Left lung (tissue), 14 donors: ENCODE data around the gene DTWD2. TPM values are rescaled to one million over a fixed set of nuclear protein-coding genes. Genes with fewer than 3 reads are reported as not detected.

ENCODE experiments used
- ATAC-seq: fragments of 200-7000 bp; cut with Tn5 transposase; one replicate; pipeline ENCODE4 v1.9.1; 2020; ENCODE audit warnings: moderate library complexity
- DNase-seq, 4 donors: peaks; one replicate each; pipeline ENCODE4 v3.0.0-alpha.2; 2013 to 2020
- H3K27ac ChIP-seq, 2 donors: fragments of 200-600 bp; sonication (generic) in 1 of 2; one replicate each; pipeline versions ENCODE4 v1.5.0 to v1.8.0; 2020 to 2021
- H3K27me3 ChIP-seq, 2 donors: fragments of 200-600 bp; sonication (generic) in 1 of 2; one replicate each; pipeline versions ENCODE4 v1.5.0 to v1.8.0; 2020 to 2021
- H3K36me3 ChIP-seq, 2 donors: fragments of 200-600 bp; sonication (generic) in 1 of 2; one replicate each; pipeline versions ENCODE4 v1.5.0 to v1.8.0; 2020 to 2021
- H3K4me1 ChIP-seq, 2 donors: fragments of 200-600 bp; one replicate each; pipeline ENCODE4 v1.8.0; 2021
- H3K4me3 ChIP-seq, 2 donors: fragments of 200-600 bp; sonication (generic) in 1 of 2; one replicate each; pipeline versions ENCODE4 v1.5.0 to v1.8.0; 2020 to 2021; ENCODE audit warnings: mild to moderate bottlenecking in 1 of 2
- H3K9me3 ChIP-seq, 2 donors: fragments of 200-600 bp; sonication (generic) in 1 of 2; one replicate each; pipeline versions ENCODE4 v1.5.0 to v1.8.0; 2020 to 2021
- intact Hi-C, 2 donors: fragments of 100-400 bp; cut with DNase I; formaldehyde crosslinking; loops; one replicate each; pipeline versions ENCODE4 v1.11.2 to v1.14.2; 2022
- long read RNA-seq, 12 donors: library from polyadenylated mRNA in 2 of 12; unstranded in 2 of 12; transcript quantifications; one replicate each; pipeline ENCODE4 v2.0.0 and lab custom pipeline, GENCODE V29; 2019 to 2026
- polyA plus RNA-seq, 6 donors: library from polyadenylated mRNA; unstranded; fragments of 120-200 nt; gene quantifications; one replicate each; pipeline ENCODE4 v1.2.1, GENCODE V29; 2013; ENCODE audit not compliant: insufficient read length in 6 of 6
- total RNA-seq, 2 donors: library from RNA; stranded (reverse); fragmentation: NEBNext Ultra II Directional; extraction: Animal tissue kit (Norgen Biotek cat#: 25700); gene quantifications; one replicate each; pipeline ENCODE4 v1.2.1, GENCODE V29; 2021
- TF ChIP-seq, protein P1 (sequence below), 2 donors: fragments of 200-600 bp; sonication (generic) in 1 of 2; IDR thresholded peaks; one replicate each; pipeline versions ENCODE4 v1.5.0 to v1.8.0; 2021; ENCODE audit warnings: antibody characterized with exemption in 2 of 2
- donor health status: DM: no; HTN: yes; CAD: no.
- donor health status: DM: no; HTN: no; CAD: no.

DTWD2 gene, protein sequence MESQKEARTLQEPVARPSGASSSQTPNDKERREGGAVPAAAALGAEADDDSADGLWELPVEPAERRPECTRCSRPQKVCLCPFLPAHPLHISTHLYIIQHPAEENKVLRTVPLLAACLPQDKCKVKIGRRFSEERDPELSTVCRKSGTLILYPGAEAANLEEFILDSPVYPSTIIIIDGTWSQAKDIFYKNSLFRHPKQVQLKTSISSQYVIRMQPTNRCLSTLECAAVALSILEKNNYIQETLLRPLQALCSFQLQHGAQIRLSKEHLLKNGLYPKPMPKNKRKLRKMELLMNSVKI
- total RNA-seq: 1 to 10 TPM; 4.9 to 6.7 TPM
- 1 to 10 TPM; 5.5 to 8.5 (median 7.3) TPM for polyA plus RNA-seq
- long read RNA-seq, donor 1, partial matches to known transcripts: 1,576 of 1,577 reads
- long read RNA-seq, donor 1, other reads (novel, unspliced or antisense): 0 of 1,577 reads
- long read RNA-seq, donor 2, partial matches to known transcripts: 16 of 19 reads
- long read RNA-seq, donor 2, other reads (novel, unspliced or antisense): 0 of 19 reads
- long read RNA-seq, donor 3, partial matches to known transcripts: 0 of 1 reads
- long read RNA-seq, donor 3, other reads (novel, unspliced or antisense): 0 of 1 reads
- long read RNA-seq, donor 4, full-length matches to known transcripts: 2 of 5 reads
- long read RNA-seq, donor 4, partial matches to known transcripts: 1 of 5 reads
- long read RNA-seq, donor 4, other reads (novel, unspliced or antisense): 2 of 5 reads
- long read RNA-seq, donor 5, full-length matches to known transcripts: 4 of 1,039 reads
- long read RNA-seq, donor 5, partial matches to known transcripts: 1,035 of 1,039 reads
- long read RNA-seq, donor 5, other reads (novel, unspliced or antisense): 0 of 1,039 reads
- long read RNA-seq, donor 6: 0 reads
- long read RNA-seq, donor 7, partial matches to known transcripts: 0 of 2 reads
- long read RNA-seq, donor 7, other reads (novel, unspliced or antisense): 0 of 2 reads
- long read RNA-seq, donor 8, transcript DTWD2-203 (6 exons, 2,307 nt): major isoform, 5 of 5 reads
- long read RNA-seq, donor 8, partial matches to known transcripts: 0 of 5 reads
- long read RNA-seq, donor 8, other reads (novel, unspliced or antisense): 0 of 5 reads
- long read RNA-seq, donor 9: 0 reads
- long read RNA-seq, donor 10: 0 reads
- long read RNA-seq, donor 11, full-length matches to known transcripts: 4 of 9 reads
- long read RNA-seq, donor 11, partial matches to known transcripts: 0 of 9 reads
- long read RNA-seq, donor 11, other reads (novel, unspliced or antisense): 5 of 9 reads
- long read RNA-seq, donor 12: 0 reads

DNA sequence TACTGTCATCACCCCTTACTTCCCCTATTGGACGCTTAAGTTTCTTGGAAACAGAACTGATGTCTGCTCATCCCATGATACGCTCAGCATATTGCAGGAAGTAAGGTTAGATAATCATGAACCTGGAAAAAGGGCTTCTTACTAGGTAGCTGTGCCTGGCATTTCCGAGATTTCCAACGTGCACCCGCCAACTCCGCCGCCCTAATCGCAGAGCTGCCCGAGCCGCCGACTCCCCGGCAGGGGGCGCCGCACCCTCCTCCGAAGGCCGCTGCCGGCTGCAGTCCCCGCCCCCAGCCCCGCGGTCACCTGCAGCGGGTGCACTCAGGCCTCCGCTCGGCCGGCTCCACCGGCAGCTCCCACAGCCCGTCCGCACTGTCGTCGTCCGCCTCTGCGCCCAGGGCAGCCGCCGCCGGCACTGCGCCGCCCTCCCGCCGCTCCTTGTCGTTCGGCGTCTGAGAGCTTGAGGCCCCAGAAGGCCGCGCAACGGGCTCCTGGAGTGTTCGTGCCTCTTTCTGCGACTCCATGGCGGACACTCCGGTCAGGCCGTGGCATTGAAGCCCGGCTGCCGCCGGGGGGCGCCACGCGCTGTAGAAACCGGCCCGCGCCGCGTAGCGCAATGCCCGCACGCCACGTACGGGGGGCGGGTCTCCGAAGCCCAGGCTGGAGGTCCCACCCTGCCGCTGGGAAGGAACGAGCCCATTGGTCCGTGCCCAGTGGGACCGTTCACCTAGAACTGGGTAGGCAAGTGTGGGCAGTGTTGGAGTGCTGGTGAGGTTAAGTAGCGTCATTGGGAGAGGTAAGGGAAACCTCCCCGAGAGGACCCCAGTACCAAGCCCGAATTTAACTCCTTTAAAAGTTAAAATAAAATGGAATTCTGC, at the start of gene DTWD2:
TSS of gene DTWD2 (minus strand) at position 560 of the 878 bp plus-strand sequence. CDS start at position 524, 36 bp downstream.
- DNase-seq (peak; percentile 93 to 99 (median 96)), ATAC-seq (peak; percentile 99)
- TF ChIP-seq, protein P1, sequence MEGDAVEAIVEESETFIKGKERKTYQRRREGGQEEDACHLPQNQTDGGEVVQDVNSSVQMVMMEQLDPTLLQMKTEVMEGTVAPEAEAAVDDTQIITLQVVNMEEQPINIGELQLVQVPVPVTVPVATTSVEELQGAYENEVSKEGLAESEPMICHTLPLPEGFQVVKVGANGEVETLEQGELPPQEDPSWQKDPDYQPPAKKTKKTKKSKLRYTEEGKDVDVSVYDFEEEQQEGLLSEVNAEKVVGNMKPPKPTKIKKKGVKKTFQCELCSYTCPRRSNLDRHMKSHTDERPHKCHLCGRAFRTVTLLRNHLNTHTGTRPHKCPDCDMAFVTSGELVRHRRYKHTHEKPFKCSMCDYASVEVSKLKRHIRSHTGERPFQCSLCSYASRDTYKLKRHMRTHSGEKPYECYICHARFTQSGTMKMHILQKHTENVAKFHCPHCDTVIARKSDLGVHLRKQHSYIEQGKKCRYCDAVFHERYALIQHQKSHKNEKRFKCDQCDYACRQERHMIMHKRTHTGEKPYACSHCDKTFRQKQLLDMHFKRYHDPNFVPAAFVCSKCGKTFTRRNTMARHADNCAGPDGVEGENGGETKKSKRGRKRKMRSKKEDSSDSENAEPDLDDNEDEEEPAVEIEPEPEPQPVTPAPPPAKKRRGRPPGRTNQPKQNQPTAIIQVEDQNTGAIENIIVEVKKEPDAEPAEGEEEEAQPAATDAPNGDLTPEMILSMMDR (IDR thresholded peaks at IDR 0.05): peak; percentile 93
- H3K4me1 ChIP-seq: peaks cover 3 to 6% of the 10 kb centered on the region in 2 donors
- peak within 1 kb of the TSS; percentile 45 to 60 for H3K4me3 ChIP-seq
- no peaks in the 10 kb centered on the region for H3K9me3 ChIP-seq
- intact Hi-C loops: no loop called here
- no peaks in the 10 kb centered on the region for H3K27me3 ChIP-seq
- peak within 1 kb of the TSS; percentile 93 to 96 for H3K27ac ChIP-seq
- H3K36me3 ChIP-seq: no peaks in the 10 kb centered on the region

DNA sequence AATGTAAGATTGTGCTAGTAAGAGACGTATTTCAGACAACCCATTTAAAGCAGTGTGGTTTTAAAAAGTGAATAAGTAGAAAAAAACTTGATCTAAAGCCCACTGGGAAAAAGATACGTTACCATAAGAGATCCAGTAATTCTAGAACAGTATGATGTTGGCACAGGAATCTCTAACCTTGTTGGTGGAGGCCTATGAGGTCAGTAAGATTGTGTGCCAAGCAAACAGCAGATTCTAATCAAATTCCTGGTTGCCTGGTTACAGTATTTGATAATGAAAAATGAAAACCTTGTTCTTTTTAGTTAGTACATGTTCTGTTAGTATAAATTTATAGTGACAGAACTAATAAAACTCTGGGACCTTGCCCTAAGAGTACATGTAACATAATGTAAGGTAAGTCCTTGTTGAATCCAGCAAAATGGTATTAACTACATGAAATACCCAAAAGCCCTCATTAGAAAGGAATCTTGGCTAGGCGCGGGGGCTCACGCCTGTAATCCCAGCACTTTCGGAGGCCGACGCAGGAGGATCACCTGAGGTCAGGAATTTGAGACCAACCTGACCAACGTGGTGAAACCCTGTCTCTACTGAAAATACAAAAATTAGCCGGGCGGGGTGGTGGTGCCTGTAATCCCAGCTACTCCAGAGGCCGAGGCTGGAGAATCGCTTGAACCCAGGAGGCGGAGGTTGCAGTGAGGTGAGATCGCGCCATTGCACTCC, 49.3 kb upstream of the DTWD2 start:
- ATAC-seq (no peak), DNase-seq (peak in 1 of 4 donors; percentile 18)
- Histone ChIP-seq H3K4me3 (no peak overlapping the region), H3K36me3 (no peaks in the 10 kb centered on the region), H3K4me1 (no peaks in the 10 kb centered on the region), H3K9me3 (no peaks in the 10 kb centered on the region), H3K27me3 (no peaks in the 10 kb centered on the region), H3K27ac (no peak overlapping the region)
- TF ChIP-seq, protein P1 (IDR thresholded peaks at IDR 0.05): no peak
- intact Hi-C loops: no loop called here

DNA sequence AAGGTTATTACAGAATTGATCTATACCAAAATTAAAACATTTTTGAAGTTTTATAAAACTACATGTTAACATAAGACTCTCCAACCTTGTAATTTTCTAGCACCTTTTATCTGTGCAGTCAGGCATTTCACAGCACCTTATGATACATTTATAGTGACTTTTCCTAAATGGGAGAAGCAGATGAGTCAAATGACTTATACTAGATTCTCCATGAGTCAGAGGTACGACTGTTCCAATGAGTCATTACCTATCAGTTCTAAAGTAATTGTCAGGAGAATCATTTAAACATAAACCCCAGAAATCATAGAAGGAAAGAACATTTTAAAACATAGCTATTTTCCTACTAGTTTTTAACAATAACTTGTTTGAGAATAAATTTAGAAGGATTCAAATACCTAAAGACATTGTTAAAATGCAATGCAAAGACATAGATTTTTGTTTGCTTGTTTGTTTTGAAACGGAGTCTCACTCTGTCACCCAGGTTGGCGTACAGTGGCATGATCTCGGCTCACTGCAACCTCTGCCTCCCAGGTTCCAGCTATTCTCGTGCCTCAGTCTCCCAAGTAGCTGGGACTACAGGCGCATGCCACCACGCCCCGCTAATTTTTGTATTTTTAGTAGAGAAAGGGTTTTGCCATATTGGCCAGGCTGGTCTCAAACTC, 47.9 kb upstream of the DTWD2 start:
- Histone ChIP-seq H3K27ac (no peak overlapping the region), H3K27me3 (no peaks in the 10 kb centered on the region), H3K4me3 (no peak overlapping the region), H3K4me1 (no peaks in the 10 kb centered on the region), H3K36me3 (no peaks in the 10 kb centered on the region), H3K9me3 (no peaks in the 10 kb centered on the region)
- TF ChIP-seq, protein P1 (IDR thresholded peaks at IDR 0.05): no peak
- intact Hi-C loops: no loop called here
- ATAC-seq: no peak
- DNase-seq: no peak

DNA sequence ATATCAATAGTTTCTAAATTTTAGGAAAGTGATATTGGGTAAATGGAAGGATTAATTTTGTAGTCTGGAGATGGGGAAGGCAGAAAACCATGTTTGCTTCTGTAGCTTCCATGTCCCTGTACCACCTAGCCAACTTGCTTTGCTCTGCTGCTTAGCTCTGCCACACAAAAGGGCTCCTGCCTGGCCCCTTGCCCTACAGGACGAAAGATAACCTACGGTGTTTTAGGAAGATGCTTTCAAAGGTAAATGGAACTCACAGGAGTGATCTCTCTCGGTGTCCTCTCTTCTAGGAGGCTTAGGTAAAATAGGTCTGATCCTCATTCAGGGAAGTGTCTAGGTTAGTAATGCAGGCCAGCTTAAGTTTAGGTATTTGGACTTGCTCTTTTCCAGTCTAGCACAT, 44.8 kb upstream of the DTWD2 start:
- no peaks in the 10 kb centered on the region for H3K36me3 ChIP-seq
- no peaks in the 10 kb centered on the region for H3K27me3 ChIP-seq
- H3K27ac ChIP-seq: no peak overlapping the region
- H3K4me3 ChIP-seq: no peak overlapping the region
- TF ChIP-seq, protein P1 (IDR thresholded peaks at IDR 0.05): no peak
- intact Hi-C loops: no loop called here
- no peaks in the 10 kb centered on the region for H3K4me1 ChIP-seq
- ATAC-seq (no peak), DNase-seq (no peak)
- H3K9me3 ChIP-seq: no peaks in the 10 kb centered on the region
